Fibroblast of pulmonary artery (primary cell): ENCODE measurements around the gene POLL.

Experiments used
- DNase-seq: peaks from one replicate; pipeline ENCODE4 v3.0.0-alpha.2; 2010; ENCODE audit warnings: low read depth
- H3K4me3 ChIP-seq: replicated peaks from 2 replicates; pipeline ENCODE4 v1.5.1; 2011; ENCODE audit warnings: low read depth, mild to moderate bottlenecking, control low read depth, low read length, moderate library complexity
- TF ChIP-seq, protein P1 (sequence below): IDR thresholded peaks from 2 replicates; pipeline ENCODE4 v1.5.1; 2011; ENCODE audit warnings: mild to moderate bottlenecking, control low read depth, low read length, inconsistent platforms; ENCODE audit errors: missing control alignments

The POLL gene

GRCh38 chr10:101558671-101559595, 29.1 kb downstream of the POLL start:
- H3K4me3 ChIP-seq: no peak overlapping the region
- DNase-seq: no peak
- TF ChIP-seq, protein P1, sequence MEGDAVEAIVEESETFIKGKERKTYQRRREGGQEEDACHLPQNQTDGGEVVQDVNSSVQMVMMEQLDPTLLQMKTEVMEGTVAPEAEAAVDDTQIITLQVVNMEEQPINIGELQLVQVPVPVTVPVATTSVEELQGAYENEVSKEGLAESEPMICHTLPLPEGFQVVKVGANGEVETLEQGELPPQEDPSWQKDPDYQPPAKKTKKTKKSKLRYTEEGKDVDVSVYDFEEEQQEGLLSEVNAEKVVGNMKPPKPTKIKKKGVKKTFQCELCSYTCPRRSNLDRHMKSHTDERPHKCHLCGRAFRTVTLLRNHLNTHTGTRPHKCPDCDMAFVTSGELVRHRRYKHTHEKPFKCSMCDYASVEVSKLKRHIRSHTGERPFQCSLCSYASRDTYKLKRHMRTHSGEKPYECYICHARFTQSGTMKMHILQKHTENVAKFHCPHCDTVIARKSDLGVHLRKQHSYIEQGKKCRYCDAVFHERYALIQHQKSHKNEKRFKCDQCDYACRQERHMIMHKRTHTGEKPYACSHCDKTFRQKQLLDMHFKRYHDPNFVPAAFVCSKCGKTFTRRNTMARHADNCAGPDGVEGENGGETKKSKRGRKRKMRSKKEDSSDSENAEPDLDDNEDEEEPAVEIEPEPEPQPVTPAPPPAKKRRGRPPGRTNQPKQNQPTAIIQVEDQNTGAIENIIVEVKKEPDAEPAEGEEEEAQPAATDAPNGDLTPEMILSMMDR: no peak

DNA sequence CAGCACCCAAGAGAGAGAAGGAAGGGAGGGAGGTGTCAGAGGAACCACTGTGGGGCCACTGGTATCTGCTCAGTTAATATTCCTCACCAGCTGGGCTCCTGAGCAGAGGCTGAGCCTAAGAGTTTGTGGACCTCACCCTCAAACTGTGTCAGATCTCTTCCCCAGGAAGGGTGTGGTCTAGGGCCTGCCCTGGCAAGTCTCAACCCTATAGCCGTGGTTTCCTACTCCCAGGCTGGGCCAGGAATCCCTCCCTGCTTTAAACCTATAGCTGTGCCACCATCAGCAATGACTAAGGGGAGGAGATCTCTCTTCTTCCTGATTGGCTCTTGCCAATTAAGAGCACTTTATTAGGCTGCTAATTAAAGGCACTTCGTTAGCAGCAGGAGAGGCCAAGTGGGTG, 29.9 kb downstream of the POLL start:
- TF ChIP-seq, protein P1: no peak
- no peak overlapping the region for H3K4me3 ChIP-seq
- DNase-seq: no peak

DNA sequence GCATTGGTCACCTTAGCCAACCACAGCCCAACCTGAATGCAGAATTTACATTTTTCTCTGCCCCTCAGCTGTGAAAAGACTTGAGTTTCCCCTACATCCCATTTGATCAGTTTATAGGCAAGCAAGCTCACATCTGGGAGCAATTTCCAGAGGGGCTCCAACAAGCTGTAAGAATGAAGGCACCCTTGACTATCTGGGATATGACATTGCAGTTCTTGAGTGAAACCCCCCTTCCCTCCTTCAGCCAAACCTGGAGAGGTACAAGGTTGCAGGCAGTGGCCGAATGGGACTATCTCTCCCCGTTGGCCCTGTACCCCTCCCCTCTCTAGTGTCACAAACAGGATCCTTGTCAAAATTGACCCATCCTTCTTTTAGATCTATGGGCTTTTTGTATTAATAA, 30.5 kb downstream of the POLL start:
- TF ChIP-seq, protein P1: no peak
- DNase-seq: no peak
- H3K4me3 ChIP-seq: no peak overlapping the region

DNA sequence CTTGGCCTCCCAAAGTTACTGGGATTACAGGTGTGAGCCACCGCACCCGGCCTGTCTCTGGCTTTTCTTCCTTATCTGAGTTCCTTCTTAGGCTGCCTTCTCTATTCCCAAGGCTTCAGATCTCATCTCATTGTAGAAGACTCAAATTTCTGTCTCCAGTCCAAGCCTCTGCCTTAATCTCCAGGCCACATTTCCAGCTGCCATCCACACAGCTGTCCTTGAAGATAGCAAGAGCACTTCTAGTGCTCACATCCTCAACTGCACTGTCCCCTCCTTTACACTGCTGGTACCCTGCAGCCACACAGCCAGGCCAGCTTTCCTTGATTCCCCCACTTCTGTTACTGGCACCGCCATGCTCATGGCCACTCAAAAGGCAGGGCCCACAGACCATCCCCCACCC, 35.6 kb downstream of the POLL start:
- TF ChIP-seq, protein P1: no peak

DNA sequence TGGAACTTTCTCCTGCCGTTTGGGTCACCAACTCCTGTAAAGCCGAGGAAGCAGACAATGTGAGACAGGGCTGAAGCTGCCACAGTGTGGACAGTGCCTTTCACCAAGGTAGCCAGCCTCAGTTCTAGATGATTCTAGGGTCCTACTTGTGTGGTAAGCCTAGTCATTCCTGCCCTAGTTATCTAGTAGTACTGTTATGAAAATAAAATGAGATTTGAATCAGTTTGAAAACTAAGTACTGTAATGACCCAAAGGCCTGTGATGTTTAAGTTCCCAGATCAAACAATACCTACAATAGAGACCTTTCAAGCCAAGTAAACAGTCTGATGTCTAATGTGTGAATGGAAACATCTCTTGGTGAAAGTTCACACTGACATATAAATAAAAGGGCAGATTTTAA, 37.1 kb downstream of the POLL start:
- no peak for DNase-seq
- no peak overlapping the region for H3K4me3 ChIP-seq
- TF ChIP-seq, protein P1: no peak

More for the DNA sequence above, 35.6 kb downstream of the POLL start:
- H3K4me3 ChIP-seq: no peak overlapping the region
- DNase-seq: no peak

GRCh38 chr10:101545898-101546297, 42.2 kb downstream of the POLL start:
- no peak for DNase-seq
- H3K4me3 ChIP-seq: no peak overlapping the region
- TF ChIP-seq, protein P1: no peak

- DNase-seq: no peak
- H3K4me3 ChIP-seq: no peak overlapping the region
- TF ChIP-seq, protein P1: no peak
Observed at GRCh38 chr10:101538446-101538845, 49.6 kb downstream of the POLL start.
